Mesothelial cell of epicardium (in vitro differentiated cells): ENCODE results near the gene TNRC6A. TPM values are rescaled to one million over a fixed set of nuclear protein-coding genes. Genes with fewer than 3 reads are reported as not detected.
"Not testable (repeated sequence)": the region's sequence is repeated elsewhere in the genome, so short reads cannot be mapped to it uniquely, and the experiment has no call there.

Experiments
- DNase-seq, 2 experiments: peaks; one replicate each; pipeline ENCODE4 v3.0.0; 2021; ENCODE audit warnings: low spot score in 2 of 2; ENCODE audit not compliant: unreplicated experiment in 2 of 2
- H3K27ac Mint-ChIP-seq: 2 replicates; pipeline ENCODE4 v1.8.0; 2021; ENCODE audit warnings: mixed read lengths
- H3K27me3 Mint-ChIP-seq: 2 replicates; pipeline ENCODE4 v1.8.0; 2021; ENCODE audit warnings: low read depth, mixed read lengths
- H3K36me3 Mint-ChIP-seq: 2 replicates; pipeline ENCODE4 v1.8.0; 2021; ENCODE audit warnings: mixed read lengths
- H3K4me1 Mint-ChIP-seq: 2 replicates; pipeline ENCODE4 v1.8.0; 2021; ENCODE audit warnings: mixed read lengths
- H3K4me3 Mint-ChIP-seq: 2 replicates; pipeline ENCODE4 v1.8.0; 2021; ENCODE audit warnings: mild to moderate bottlenecking, moderate library complexity, mixed read lengths
- H3K9me3 Mint-ChIP-seq: 2 replicates; pipeline ENCODE4 v1.8.0; 2021; ENCODE audit warnings: mixed read lengths
- CTCF ChIP-seq: fragments of 200-600 bp; sonication (generic); IDR thresholded peaks from one replicate; pipeline ENCODE4 v1.5.0; 2021; ENCODE audit warnings: antibody characterized with exemption; ENCODE audit not compliant: unreplicated experiment
- total RNA-seq: library from RNA; stranded (reverse); gene quantifications from 3 replicates; pipeline ENCODE4 v1.2.1, GENCODE V29; 2021

Gene TNRC6A
- total RNA-seq, 1 donor from 2014 or later = 89.7 TPM

GRCh38 chr16:24737391-24737871 lies 8.0 kb downstream of the TNRC6A start:
- H3K4me3 Mint-ChIP-seq = no peak overlapping the region
- no peak for TF ChIP-seq CTCF
- H3K9me3 Mint-ChIP-seq = no peaks in the 10 kb centered on the region
- peaks cover 30% of the 10 kb centered on the region for H3K4me1 Mint-ChIP-seq
- H3K27ac Mint-ChIP-seq = peak overlapping the region; percentile 51
- H3K36me3 Mint-ChIP-seq = peaks cover 10% of the 10 kb centered on the region
- no peaks in the 10 kb centered on the region for H3K27me3 Mint-ChIP-seq
- no peak for DNase-seq

- Mint-ChIP-seq H3K4me1 (peaks cover 30% of the 10 kb centered on the region), H3K27ac (peak overlapping the region; percentile 51), H3K36me3 (peaks cover 10% of the 10 kb centered on the region), H3K9me3 (no peaks in the 10 kb centered on the region), H3K27me3 (no peaks in the 10 kb centered on the region), H3K4me3 (no peak overlapping the region)
- no peak for TF ChIP-seq CTCF
- no peak for DNase-seq
Measured at GRCh38 chr16:24737916-24738594, 8.6 kb downstream of the TNRC6A start.

GRCh38 chr16:24738895-24739294 lies 9.4 kb downstream of the TNRC6A start:
- peaks cover 29% of the 10 kb centered on the region for H3K4me1 Mint-ChIP-seq

GRCh38 chr16:24741862-24742261 lies 12.4 kb downstream of the TNRC6A start:
- peaks cover 7% of the 10 kb centered on the region for H3K36me3 Mint-ChIP-seq
- DNase-seq = no peak
- no peak for TF ChIP-seq CTCF
- no peak overlapping the region for H3K27ac Mint-ChIP-seq
- H3K4me1 Mint-ChIP-seq = peaks cover 27% of the 10 kb centered on the region
- no peaks in the 10 kb centered on the region for H3K27me3 Mint-ChIP-seq
- H3K4me3 Mint-ChIP-seq = no peak overlapping the region
- no peaks in the 10 kb centered on the region for H3K9me3 Mint-ChIP-seq

More at GRCh38 chr16:24738895-24739294, 9.4 kb downstream of the TNRC6A start:
- Mint-ChIP-seq H3K27ac (no peak overlapping the region), H3K36me3 (peaks cover 3% of the 10 kb centered on the region), H3K4me3 (no peak overlapping the region), H3K27me3 (no peaks in the 10 kb centered on the region), H3K9me3 (no peaks in the 10 kb centered on the region)
- no peak for TF ChIP-seq CTCF
- no peak for DNase-seq

- H3K27ac Mint-ChIP-seq, DNase-seq, H3K9me3 Mint-ChIP-seq, H3K36me3 Mint-ChIP-seq, H3K4me3 Mint-ChIP-seq, H3K27me3 Mint-ChIP-seq: not testable (repeated sequence)
- H3K4me1 Mint-ChIP-seq = peaks cover 24% of the 10 kb centered on the region
Measured at GRCh38 chr16:24742610-24743009, 13.2 kb downstream of the TNRC6A start.

GRCh38 chr16:24745391-24745790 lies 15.9 kb downstream of the TNRC6A start:
- no peak overlapping the region for H3K4me3 Mint-ChIP-seq
- no peak overlapping the region for H3K27ac Mint-ChIP-seq
- no peak for TF ChIP-seq CTCF
- H3K27me3 Mint-ChIP-seq = no peaks in the 10 kb centered on the region
- DNase-seq = no peak
- peaks cover 21% of the 10 kb centered on the region for H3K4me1 Mint-ChIP-seq
- H3K9me3 Mint-ChIP-seq = no peaks in the 10 kb centered on the region
- peaks cover 12% of the 10 kb centered on the region for H3K36me3 Mint-ChIP-seq
